Activated CD4-positive, alpha-beta T cell treated with anti-CD3 and anti-CD28 coated beads for 1 hour (primary cell): ENCODE results near the gene LBX2.
"Not testable (repeated sequence)": the region's sequence is repeated elsewhere in the genome, so short reads cannot be mapped to it uniquely, and the experiment has no call there.

Experiments
- DNase-seq: peaks from one replicate; pipeline ENCODE4 v3.0.0-alpha.2; 2020

LBX2 gene

DNA sequence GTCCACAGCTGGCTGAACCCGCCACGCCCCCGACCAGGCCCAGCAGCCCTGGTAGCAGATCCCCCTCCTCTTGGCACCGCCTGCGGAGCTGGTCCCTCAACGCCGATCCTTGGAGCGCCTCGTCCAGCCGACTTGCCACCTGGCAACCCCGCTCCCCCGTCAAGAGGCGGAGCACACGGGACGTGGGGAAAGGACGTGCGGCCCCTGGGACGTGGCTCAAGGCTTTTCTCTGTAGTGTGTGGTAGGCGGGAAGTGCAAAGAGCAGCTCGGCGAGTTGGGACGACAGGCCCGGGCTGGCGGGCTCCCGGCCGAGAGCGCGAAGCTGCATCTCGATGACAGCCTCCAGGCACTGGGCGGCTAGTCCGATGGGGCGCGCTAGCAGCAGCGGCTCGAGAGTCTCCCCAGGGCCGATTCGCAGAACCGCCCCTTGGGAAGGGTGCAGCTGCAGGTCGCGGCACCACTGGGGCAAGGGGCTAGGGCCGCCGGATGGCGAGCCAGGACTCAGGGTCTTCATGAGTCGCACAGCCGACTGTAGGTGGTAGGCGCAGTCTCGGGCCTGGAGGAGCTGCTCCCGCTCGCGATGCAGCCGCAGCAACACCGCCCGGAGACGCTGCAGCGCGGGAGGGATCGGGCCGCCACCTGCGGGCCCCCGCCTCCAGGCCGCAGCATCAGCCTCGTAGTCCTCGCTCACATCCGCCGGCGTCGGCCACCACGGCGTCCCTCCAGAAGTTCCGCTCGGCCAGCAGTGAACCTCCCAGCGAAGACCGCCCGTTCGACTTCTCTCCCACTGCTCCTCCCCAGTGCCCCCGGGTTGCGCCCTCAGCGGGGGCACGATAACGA is 17.2 kb downstream of the LBX2 start:
- no peak for DNase-seq

GRCh38 chr2:74481431-74481830 is 18.0 kb downstream of the LBX2 start:
- no peak for DNase-seq

GRCh38 chr2:74474899-74475298 is 24.5 kb downstream of the LBX2 start:
- DNase-seq, result no peak

- no peak for DNase-seq
These were observed 24.9 kb downstream of the LBX2 start for GRCh38 chr2:74474481-74474880.

- DNase-seq, result no peak
These were observed 26.5 kb downstream of the LBX2 start for GRCh38 chr2:74472945-74473258.

- DNase-seq, result peak; percentile 95
These were observed 27.1 kb downstream of the LBX2 start, which contains the start of gene MRPL53 for GRCh38 chr2:74472086-74472944. Gene MRPL53 (minus strand): TSS chr2:74472680. CDS start chr2:74472660, 20 bp downstream.

GRCh38 chr2:74471332-74472065 is 27.9 kb downstream of the LBX2 start:
- no peak for DNase-seq

DNA sequence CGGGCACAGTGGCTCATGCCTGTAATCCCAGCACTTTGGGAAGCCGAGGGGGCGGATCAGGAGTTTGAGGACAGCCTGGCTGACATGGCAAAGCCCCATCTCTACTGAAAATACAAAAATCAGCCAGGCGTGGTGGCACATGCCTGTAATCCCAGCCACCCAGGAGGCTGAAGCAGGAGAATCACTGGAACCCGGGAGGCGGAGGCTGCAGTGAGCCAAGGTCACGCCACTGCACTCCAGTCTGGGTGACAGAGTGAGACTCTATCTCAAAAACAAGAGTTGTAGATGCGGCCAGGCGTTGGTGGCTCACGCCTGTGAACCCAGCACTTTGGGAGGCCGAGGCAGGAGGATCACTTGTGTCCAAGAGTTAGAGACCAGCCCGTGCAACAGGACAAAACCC is 28.7 kb downstream of the LBX2 start:
- DNase-seq, result not testable (repeated sequence)

DNA sequence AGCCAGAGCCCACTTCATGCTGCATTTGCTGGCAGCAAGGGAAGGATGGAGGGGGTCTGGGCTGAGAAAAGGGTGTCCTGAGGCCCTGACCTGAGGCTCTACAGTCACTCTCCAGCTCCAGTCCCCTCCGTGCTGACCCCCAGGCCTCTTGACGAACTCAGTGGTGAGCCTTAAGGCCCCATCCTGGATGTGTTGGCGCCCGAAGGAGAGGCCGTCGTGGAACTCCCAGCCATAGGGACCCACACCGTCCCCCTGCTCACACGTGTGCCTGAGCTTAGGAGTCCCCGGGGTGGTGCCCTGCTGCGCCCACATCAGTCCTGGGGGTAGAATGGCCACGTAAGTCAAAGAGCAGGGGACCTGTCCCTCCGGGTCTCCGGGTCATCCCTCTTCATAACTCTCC is 35.0 kb downstream of the LBX2 start:
- DNase-seq, result no peak

DNA sequence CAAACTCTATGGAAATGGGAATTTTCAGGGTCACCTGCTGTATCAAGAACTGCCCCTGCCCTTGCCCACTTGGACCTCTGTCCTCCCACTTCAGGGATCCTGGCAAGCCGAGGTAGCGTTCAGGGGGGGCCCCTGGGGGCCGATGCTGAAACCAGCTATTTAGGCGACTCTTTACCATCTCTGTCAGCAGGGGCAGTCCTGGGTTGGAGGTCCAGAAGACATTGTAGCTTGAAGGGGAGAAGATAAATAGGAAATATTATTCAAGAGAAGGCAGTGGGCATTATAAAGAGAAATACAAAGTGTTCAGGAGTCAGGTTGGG is 36.7 kb downstream of the LBX2 start:
- no peak for DNase-seq

DNA sequence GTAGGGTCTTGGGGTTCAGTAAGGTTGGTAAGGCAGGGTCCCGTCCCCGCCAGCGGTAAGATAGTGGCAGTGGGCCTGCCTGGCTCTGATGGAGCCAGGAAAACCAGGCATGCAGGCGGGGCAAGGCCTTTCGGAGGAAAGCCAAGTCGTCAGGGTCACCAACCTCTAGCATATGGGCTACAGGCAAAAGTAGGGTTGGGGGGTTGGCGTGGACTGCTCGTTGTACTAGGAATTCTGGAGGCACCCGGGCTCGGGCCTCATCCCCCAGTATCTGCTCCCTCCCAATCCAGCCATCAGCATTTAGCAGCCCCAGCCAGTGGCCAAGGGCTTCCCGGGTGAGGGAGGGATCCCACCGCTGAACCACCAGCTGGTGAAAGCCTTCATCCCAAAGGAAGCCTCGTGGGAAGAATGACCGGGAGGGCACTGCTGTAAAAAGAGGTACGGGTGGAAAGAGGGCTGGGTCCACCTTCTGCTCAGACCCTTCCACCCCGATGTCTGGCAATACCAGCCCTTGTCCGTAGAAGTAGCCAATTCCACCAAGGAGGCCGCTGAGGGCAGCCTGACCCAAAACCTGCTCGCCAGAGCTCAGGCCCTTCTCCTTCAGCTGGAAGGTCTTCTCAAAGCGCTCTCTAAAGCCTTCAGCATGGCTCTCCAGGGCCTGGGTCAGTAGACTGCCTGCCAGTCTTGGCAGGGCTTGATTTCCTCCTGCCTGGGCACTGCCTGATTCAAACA is 37.2 kb downstream of the LBX2 start:
- DNase-seq, result no peak

DNA sequence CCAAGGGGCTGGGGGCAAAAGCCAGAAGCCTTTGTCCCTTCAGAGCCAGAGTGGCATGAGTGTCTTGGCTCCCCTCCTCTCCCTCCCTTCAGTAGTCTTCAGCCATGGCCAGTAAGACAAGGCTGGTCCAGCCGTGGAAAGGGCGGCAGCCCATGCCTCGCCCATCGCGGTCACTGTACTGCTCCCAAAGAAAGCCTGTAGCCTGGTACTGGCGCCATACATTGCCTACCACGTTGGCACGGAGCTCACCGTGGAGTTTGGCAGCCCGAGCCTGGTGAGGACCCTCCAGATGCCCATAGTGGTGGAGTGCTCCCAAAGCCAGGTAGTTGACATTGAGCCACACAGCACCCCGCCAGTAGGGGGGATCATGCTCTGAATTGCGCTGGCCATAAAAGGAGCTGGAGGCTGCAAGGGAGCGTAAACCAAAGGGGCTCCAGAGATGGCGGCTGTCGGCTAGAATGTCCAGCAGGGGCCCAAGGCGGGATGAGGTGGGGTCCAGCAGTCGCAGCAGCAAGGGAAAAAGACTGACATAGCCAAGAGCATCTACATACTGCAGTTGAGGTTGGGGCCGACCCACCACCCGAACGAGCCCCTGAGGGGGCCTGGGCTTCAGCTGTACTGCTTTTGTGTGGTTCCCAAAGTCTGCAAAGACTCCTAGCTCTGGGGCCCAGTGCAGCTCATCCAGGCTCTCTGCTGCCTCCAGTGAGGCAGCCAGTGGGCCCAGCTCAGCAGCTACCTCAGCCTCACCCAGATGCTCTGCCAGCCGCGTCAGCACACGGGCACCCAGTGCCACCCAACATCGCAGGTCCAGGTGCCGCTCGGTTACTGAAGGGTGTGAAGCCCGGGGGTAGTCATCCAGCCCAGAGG is 38.0 kb downstream of the LBX2 start:
- no peak for DNase-seq

DNA sequence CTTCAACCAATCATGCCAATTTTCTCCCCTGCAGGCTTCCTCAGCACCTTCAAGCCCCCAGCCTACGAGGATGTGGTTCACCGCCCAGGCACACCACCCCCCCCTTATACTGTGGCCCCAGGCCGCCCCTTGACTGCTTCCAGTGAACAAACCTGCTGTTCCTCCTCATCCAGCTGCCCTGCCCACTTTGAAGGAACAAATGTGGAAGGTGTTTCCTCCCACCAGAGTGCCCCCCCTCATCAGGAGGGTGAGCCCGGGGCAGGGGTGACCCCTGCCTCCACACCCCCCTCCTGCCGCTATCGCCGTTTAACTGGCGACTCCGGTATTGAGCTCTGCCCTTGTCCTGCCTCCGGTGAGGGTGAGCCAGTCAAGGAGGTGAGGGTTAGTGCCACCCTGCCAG is 39.2 kb downstream of the LBX2 start:
- DNase-seq, result not testable (repeated sequence)

GRCh38 chr2:74459503-74460118 is 39.8 kb downstream of the LBX2 start:
- DNase-seq, result not testable (repeated sequence)

DNA sequence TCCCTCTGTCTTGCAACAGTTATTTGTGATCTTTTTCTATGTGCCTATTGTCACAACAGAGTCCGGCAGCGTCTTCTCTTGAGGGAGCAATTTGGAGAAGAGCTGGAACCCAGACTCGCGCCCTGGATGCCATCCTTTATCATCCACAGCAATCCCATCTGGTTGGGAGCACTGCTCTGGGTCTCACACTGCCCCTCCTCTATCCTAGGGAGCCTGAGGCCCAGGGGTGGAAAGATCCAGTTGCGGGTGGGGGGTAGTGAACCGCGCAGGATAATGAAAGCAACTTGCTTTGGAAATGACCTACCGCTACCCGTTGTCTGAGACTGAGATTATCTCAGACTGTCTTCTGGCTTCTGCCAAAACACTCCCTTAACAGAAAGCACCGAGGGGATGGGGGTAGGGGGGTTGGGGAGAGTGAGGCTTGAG is 40.5 kb downstream of the LBX2 start:
- no peak for DNase-seq

- peak; percentile 98 for DNase-seq
These were observed 41.1 kb downstream of the LBX2 start, which contains the start of gene WBP1 for GRCh38 chr2:74458132-74458937. Gene WBP1 (plus strand): TSS chr2:74458438. CDS start chr2:74458603, 165 bp downstream.

DNA sequence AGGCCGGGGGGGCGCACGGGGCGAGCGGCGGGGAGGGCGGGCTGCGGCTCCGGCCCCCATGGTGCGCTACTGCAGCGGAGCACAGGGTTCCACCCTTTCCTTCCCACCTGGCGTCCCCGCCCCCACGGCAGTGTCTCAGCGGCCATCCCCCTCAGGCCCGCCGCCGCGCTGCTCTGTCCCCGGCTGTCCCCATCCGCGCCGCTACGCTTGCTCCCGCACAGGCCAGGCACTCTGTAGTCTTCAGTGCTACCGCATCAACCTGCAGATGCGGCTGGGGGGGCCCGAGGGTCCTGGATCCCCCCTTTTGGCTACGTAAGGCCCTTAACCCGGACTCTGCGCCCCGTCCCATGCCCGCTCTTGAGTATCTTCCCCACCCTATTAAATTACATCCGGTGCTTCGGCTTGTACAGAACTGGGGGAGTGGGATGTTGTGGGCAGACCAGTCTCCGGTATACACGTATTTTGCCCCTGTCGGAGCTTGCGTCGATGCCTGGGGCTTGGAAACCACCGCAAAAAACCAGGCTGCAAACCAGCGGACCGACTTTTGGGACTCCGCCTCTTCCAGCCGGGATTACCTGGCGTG is 41.8 kb downstream of the LBX2 start:
- DNase-seq, result peak; percentile 63

DNA sequence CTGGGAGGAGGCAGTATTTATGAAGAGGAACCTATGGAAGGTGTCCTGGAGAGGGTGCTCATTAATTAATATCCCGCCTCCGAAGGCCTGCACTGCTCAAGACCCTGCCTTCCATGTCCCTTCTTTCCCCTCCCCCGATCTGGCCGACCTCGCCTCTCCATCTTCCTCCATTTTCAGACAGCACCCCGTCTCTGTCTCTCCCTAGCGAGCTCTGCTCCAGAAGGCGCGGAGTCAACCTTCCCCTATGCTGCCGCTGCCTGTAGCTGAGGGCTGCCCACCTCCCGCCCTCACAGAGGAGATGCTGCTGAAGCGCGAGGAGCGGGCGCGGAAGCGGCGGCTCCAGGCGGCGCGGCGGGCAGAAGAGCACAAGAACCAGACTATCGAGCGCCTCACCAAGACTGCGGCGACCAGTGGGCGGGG is 42.3 kb downstream of the LBX2 start:
- no peak for DNase-seq

DNA sequence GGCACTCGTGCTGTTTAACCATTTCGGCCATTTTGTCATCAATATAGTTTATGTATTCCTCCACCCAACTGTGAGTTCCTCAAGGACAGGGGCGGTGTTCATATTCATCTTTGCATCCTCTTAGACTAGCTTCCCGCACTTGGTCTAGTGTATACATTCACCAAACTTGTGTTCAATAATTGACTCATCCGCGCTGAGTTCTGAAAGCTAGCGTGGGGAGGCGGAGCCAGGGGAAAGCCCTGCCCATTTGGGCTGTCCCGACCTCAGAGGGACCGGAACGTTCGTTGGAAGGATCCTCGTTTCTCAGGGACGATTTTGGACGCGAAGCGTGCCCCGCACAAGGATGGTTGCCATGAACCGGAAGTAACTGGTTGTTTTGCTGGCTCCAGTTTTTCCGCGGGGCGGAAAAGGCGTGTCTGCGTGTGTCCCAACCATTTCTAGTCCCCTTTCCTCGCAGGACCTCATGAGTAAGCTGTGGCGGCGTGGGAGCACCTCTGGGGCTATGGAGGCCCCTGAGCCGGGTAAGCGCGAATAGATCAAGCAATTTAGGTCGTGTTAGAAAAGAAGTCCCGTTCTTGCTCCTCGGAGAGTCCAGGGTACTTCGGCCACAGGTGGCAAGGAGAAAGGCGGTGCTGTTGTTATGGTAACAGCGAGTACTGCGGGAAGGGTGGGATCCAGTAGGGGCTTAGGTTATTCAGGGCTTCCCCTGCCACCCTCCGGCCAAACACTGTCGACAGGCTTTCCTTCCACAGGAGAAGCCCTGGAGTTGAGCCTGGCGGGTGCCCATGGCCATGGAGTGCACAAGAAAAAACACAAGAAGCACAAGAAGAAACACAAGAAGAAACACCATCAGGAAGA is 44.5 kb downstream of the LBX2 start, which contains the start of gene INO80B:
Gene INO80B, plus strand, starts transcription at position 434 of the 858 bp plus-strand sequence. Its CDS starts 30 bp downstream, at position 464.
- DNase-seq, result peak; percentile 98
